EH (cell line): ENCODE results near the gene PHF1.
"Not testable (repeated sequence)": the region's sequence is repeated elsewhere in the genome, so short reads cannot be mapped to it uniquely, and the experiment has no call there.

ENCODE experiments used
- DNase-seq: peaks from one replicate; pipeline ENCODE4 v3.0.0-alpha.2; 2015; ENCODE audit warnings: low read depth

PHF1 gene

DNA sequence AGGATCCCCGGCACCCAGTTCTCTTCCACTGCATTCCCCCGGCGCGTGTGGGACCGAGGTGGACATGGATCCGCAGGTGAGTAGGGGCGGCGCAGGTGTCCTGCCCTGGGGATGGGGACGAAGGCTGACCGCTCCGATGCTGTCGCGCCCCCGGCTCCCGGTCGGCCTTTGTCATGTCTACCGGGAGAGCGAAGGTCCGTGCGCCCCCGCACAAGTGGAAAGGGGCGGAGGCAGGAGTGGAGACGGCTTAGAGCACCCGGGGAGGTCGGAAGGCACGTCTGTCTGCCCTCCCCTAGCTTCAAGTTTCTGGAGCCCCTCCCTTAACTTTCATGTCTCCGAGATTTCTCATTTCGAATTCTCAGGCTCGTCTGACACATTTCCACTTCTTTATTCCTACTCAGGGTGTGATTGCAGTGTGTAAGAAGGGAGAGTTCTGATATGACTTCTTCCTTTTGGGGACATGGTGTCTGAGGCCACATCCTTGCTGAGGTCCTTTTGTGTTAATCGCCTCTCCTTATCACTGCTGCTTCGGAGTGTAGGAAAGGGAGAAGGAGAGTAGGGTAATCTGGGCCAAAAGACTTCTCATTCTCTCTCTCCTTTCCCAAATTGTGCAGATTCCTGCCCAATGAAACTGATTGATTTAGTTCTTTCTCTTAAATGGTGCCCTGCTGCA is 18.8 kb upstream of the PHF1 start:
- peak; percentile 43 for DNase-seq

DNA sequence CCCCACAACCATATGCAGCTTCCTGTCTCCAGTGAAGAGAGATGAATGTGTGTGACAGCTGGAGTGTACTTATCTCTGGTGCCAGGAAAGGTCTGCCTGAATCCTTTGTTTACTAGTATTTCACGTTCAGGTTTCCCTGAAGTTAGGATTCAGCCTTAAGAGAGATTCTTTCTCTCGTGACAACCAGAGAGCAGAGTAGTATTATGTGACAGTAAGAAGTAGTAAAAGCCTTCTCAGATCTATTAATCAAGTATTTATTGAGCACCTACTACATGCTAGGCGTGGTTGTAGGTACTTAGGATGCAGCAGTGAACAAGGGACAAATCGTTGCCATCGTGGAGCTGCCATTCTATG is 18.2 kb upstream of the PHF1 start:
- no peak for DNase-seq

- no peak for DNase-seq
These were observed 17.8 kb upstream of the PHF1 start for GRCh38 chr6:33392979-33393378.

- DNase-seq, result no peak
These were observed 13.3 kb upstream of the PHF1 start for GRCh38 chr6:33397541-33397940.

DNA sequence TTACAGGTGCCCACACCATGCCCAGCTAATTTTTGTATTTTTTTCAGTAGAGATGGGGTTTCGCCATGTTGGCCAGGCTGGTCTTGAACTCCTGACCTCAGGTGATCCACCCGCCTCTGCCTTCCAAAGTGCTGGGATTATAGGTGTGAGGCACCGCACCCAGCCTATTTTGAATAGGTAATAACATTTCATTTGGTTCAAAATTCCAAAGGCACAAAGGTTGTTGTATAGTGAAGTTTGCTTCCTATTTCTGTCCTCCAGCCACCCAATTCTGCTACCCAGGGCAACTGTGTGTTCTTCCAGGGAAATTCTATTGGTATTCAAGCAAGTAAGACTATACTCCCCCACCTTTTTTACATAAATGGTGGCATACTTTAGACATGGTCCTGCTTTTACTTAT is 12.2 kb upstream of the PHF1 start:
- not testable (repeated sequence) for DNase-seq

DNA sequence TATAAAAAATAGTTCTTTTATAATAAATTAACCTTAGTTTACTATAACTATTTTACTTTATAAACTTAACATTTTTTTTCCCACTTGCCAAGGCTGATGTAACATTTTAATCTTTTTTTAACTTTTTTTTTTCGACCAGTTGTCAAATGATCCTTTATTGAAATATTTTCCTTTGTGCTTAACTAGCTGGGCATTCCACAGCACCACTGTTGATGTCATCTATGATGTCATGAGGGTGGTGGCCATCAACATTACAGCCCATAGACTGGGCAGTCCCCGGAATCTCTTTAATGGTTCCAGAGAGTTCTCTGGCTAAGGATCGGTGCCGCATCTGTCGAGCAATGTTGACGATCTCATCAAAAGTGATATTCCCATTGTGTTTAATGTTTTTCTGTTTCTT is 10.9 kb upstream of the PHF1 start:
- DNase-seq, result not testable (repeated sequence)

- no peak for DNase-seq
These were observed 5.9 kb upstream of the PHF1 start for GRCh38 chr6:33404884-33405283.

DNA sequence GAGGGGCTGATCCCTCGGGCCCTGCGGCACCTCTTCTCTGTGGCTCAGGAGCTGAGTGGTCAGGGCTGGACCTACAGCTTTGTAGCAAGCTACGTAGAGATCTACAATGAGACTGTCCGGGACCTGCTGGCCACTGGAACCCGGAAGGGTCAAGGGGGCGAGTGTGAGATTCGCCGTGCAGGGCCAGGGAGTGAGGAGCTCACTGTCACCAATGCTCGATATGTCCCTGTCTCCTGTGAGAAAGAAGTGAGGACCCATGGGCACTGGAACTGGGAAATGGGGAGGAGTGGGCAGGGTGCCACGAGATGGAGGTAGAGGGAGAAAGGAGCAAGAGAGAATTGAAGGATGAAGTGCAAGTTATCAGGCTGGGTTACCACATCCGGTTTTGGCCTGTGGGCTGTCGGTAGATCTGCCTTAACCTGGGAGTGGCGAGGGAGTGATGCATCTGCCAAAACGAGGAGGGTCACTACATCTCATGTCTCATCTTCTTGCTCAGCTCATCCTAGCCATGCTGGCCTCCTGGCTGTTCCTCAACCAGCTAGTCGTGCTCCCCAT is 5.4 kb upstream of the PHF1 start:
- DNase-seq, result no peak

GRCh38 chr6:33406126-33406525 is 4.7 kb upstream of the PHF1 start:
- no peak for DNase-seq

DNA sequence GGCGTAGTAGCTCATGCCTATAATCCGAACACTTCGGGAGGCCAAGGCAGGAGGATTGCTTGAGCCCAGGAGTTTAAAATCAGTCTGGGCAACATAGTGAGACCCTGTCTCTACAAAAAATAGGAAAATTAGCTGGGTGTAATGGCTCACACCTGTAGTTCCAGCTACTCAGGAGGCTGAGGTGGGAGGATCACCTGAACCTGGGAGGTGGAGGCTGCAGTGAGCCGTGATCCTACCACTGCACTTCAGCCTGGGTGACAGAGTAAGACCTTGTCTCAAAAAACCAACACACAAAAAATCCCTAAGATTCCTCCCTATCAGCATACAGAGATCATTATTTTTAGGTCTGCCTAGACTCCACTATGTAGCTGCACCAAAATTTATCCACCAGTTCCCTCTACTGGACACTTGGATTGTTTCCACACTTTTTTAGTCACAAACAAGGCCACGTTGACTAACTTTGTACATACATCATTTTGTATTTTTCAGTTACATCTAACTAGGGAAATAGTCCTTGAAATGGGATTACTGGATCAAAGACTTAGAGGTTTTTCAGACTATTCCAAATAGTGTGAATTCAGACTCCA is 3.6 kb upstream of the PHF1 start:
- DNase-seq, result peak; percentile 67

GRCh38 chr6:33410050-33410710 is 634 bp upstream of the PHF1 start:
- peak; percentile 98 for DNase-seq

DNA sequence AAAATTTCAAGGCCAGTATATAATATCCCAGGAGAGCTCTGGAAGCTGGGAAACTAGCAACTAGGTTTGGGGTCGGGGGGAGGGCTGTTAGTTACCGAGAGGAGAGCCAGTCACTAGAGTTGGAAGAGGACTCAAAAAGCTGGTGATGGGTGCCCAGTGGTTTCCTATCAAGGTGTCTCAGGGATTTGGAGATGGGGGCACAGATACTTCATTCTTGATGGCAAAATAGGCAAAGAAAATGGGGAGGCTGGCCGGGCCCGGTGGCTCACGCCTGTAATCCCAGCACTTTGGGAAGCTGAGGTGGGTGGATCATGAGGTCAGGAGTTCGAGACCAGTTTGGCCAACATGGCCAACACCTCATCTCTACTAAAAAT is 805 bp downstream of the PHF1 start:
- no peak for DNase-seq

DNA sequence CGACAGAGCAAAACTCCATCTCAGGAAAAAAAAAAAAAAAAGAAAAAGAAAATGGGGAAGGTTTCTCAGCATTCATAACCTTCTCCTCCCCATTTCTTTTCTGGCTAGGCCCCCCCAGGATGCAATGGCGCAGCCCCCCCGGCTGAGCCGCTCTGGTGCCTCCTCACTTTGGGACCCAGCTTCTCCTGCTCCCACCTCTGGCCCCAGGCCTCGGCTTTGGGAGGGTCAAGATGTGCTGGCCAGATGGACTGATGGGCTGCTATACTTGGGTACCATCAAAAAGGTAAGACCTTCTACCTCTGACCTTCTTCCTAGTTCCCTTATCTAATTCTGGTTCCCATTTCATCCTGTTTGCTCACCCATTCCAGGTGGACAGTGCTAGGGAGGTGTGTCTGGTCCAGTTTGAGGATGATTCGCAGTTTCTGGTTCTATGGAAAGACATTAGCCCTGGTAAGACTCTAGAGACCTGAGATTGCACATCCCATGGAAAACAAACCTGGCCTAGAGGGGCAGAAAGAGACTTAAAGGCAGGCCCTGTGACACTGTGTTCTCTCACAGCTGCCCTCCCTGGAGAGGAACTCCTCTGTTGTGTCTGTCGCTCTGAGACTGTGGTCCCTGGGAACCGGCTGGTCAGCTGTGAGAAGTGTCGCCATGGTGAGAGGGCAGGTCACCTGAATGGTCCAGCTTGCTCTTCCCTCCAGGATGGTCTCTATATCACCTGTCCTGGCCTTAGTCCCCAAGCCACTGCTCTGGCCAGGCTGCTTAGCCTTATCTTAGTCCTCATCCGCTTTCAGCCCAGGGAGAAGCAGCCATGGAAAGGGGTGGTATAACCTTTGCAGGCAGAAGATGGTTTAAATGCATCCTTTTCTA is 1.6 kb downstream of the PHF1 start:
- DNase-seq, result no peak

- no peak for DNase-seq
These were observed 2.7 kb downstream of the PHF1 start for GRCh38 chr6:33413241-33414120.

- DNase-seq, result peak; percentile 22
These were observed 3.9 kb downstream of the PHF1 start for GRCh38 chr6:33414592-33415271.

DNA sequence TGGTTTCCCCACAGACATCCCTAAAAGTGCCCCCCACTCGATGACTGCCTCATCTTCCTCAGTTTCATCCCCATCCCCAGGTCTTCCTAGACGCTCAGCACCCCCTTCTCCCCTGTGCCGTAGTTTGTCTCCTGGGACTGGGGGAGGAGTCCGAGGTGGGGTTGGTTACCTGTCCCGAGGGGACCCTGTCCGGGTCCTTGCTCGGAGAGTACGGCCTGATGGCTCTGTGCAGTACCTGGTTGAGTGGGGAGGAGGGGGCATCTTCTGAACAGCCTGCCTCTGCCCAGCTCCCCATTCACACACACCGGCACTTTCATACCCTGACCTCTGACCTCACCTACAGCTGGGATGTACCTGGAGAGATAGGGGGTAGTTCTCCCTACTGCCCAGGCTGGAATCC is 5.0 kb downstream of the PHF1 start:
- DNase-seq, result no peak

GRCh38 chr6:33416386-33417127 is 5.7 kb downstream of the PHF1 start:
- DNase-seq, result peak; percentile 46

DNA sequence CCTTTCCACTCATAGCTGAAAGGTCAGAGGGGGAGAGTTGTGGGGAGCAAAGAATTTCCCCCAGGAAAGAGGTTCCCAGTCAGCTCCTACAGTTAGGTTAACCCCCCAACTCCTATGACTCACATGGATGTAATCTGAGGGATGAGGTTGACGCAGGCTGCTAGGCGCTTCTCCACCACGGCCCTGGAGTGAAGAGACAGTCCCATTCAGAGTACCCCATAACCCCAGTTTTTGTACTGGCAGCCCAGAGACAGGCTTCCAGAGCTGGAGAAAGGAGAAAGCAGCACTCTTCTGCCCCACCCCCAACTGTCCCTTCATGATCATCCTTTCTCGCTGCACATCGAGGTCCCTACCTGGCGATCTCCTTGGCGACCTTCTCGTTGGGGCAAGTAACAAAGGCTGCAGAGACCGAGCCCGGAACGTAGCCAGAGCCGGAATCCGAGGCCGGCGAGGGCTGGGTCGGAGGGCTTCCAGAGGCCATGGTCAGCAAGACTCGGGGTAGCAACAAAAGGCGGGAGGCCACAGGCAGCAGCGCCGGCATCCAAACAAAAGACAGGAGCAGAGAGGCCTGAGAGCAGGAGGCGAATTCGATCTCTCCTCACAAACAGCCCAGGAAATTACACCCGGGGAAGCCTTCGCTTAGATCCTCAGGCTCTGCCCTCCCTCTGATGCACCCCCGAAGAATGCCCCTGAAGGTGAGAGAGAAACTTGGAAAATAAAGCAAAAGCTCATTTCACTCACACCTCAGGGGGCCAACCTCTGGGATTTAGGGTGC is 6.5 kb downstream of the PHF1 start:
- peak; percentile 96 for DNase-seq
